WERI-Rb-1 (cell line): Measurements from ENCODE around the gene PLCH2.

Source experiments
- DNase-seq: peaks from one replicate; pipeline ENCODE4 v3.0.0-alpha.2; 2020
- H3K27ac ChIP-seq: fragments of 250-450 bp; sonication (Bioruptor Pico); 2 replicates; pipeline ENCODE4 v1.5.1; 2020; ENCODE audit warnings: mild to moderate bottlenecking, moderate library complexity
- H3K27me3 ChIP-seq: fragments of 250-450 bp; sonication (Bioruptor Pico); 2 replicates; pipeline ENCODE4 v1.5.1; 2021; ENCODE audit warnings: mild to moderate bottlenecking, low read depth, moderate library complexity; ENCODE audit not compliant: insufficient read depth, severe bottlenecking
- H3K36me3 ChIP-seq: fragments of 250-450 bp; sonication (Bioruptor Pico); 2 replicates; pipeline ENCODE4 v1.5.1; 2020; ENCODE audit warnings: mild to moderate bottlenecking, moderate library complexity
- H3K4me3 ChIP-seq: 2 replicates; pipeline ENCODE4 v1.5.1; 2011; ENCODE audit warnings: low read depth, mild to moderate bottlenecking, control low read depth, low read length
- H3K9me3 ChIP-seq: fragments of 250-450 bp; sonication (Bioruptor Pico); 2 replicates; pipeline ENCODE4 v1.5.1; 2021; ENCODE audit warnings: mild to moderate bottlenecking, moderate library complexity; ENCODE audit not compliant: severe bottlenecking
- TF ChIP-seq, protein P1 (sequence below): IDR thresholded peaks from 2 replicates; pipeline ENCODE4 v1.5.1; 2011; ENCODE audit warnings: low read depth, mild to moderate bottlenecking, control low read depth, inconsistent platforms, low read length

The PLCH2 gene

DNA sequence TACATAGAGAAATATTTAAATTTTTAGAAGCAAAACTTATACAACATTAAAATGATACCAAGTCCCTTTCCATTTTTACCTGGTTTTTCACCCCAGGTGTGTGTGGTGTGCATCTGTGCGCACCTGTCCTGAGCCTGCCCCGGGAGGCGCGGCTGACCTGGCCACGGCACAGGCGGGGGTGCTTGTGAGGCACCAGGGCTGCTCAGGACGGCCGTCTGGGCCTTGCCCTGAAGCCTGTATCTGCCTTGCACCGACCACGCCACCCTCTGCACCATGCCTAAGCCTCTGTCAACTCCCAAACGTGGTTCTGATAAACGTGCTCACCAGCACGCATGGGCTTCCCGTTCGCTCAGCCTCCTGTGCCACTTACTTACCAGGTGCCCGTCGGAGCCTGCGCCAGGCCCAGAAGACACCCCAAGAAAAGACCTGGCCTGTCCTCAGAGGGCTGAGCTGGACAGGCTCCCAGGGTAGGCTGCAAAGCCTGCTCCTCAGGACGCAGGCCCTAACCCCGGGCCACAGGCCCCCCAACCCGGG is 29.4 kb downstream of the PLCH2 start:
- Histone ChIP-seq H3K36me3 (peaks cover 78% of the 10 kb centered on the region), H3K9me3 (no peaks in the 10 kb centered on the region), H3K27me3 (no peaks in the 10 kb centered on the region), H3K27ac (peak overlapping the region; percentile 61), H3K4me3 (no peak overlapping the region)
- DNase-seq: no peak
- TF ChIP-seq, protein P1, sequence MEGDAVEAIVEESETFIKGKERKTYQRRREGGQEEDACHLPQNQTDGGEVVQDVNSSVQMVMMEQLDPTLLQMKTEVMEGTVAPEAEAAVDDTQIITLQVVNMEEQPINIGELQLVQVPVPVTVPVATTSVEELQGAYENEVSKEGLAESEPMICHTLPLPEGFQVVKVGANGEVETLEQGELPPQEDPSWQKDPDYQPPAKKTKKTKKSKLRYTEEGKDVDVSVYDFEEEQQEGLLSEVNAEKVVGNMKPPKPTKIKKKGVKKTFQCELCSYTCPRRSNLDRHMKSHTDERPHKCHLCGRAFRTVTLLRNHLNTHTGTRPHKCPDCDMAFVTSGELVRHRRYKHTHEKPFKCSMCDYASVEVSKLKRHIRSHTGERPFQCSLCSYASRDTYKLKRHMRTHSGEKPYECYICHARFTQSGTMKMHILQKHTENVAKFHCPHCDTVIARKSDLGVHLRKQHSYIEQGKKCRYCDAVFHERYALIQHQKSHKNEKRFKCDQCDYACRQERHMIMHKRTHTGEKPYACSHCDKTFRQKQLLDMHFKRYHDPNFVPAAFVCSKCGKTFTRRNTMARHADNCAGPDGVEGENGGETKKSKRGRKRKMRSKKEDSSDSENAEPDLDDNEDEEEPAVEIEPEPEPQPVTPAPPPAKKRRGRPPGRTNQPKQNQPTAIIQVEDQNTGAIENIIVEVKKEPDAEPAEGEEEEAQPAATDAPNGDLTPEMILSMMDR: no peak

DNA sequence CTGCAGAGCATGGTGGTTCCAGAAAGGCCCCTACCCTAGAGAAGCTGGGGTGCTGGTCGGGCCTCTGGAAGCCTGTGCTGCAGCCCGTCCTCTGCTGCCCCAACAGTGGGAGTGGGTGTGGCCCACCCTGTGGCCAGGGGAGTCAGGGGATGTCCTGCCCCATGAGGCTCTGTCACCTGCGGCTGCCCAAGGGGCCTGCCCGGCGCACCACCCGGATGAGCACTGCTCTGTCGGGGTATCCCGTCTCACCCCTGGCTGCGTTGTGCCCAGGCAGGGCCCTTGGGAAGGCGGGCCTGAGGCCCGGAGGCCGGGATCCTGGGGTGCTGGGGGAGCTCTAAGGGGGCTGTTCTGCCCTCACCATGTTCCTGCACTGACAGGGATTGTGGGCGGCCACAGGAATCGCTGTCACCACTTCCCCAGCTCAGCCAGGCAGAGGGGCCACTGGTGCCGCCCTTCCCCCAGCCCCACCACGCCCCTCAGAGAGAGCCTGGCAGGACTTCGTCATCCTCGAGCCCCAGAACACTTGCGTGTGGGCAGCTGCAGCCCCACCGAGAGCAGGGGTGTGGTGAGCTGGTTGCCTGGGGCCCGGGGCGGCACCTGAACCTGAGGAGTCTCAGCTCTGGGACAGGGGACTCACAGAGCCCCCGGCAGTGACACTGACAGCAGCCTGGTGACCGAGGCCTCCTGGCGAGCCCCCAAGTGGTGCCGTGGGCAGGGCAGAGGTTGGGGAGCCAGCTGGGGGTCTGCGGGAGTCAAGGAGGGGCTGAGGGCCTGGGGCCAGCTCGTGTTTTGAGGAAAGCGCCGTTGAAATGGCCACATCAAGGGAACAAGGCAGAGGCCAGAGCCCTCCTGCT is 30.1 kb downstream of the PLCH2 start:
- Histone ChIP-seq H3K27me3 (no peaks in the 10 kb centered on the region), H3K4me3 (no peak overlapping the region), H3K27ac (peak overlapping the region; percentile 61), H3K9me3 (no peaks in the 10 kb centered on the region), H3K36me3 (peaks cover 81% of the 10 kb centered on the region)
- TF ChIP-seq, protein P1: no peak
- no peak for DNase-seq

DNA sequence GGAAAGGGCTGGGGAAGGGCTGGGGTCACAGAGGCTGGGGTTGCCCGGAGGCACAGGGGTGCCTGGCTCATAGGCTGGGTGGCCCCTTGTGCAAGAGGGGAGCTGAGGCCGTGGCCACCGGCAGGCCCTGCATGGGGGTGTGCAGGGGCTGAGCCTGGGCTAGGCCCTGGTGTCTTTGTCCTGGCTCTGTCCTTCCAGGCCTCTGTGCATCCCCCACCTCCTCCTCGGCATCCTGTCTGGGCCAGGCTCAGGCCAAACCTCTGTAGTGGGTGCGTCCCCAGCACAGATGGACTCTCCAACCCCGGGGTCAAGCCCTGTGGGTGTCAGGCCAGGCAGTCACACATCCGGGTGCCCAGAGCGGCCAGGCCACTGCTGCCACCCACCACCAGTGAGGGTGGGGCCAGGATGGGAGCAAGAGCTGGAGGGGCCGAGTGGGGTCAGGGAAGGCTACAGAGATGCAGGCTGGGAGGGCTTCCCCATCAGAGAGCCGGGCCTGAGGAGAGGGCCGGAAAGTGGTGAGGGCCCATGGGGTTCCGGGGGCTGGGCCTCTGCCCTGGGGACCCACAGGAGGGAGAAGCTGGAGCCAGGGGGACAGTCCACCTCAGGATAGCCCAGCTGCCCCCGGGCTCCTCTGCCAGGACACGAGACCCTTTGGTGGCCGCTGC is 30.9 kb downstream of the PLCH2 start:
- Histone ChIP-seq H3K4me3 (no peak overlapping the region), H3K27me3 (no peaks in the 10 kb centered on the region), H3K9me3 (no peaks in the 10 kb centered on the region), H3K36me3 (peaks cover 82% of the 10 kb centered on the region), H3K27ac (peak overlapping the region; percentile 61)
- TF ChIP-seq, protein P1: no peak
- no peak for DNase-seq

DNA sequence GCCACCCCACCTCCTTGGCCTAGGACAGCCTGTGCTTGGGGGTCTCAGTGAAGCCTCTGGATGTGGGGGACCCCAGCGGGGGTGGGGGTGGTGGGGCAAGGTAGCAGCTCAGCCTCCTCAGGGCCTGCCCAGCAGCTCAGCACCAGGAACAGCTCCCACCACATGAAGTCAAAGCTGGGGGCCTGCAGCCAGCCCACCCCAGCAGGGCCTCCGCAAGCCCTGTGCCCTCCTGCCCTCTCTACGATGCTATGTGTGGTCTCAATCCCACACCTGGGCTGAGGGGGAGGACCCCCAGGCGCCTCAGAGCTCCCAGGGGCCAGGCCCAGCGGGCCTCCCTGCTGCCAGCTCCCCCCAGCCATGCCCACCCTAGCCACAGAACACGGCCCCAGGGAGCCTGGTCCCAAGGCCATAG is 31.7 kb downstream of the PLCH2 start:
- H3K27ac ChIP-seq: no peak overlapping the region; the same call in 1 of the 2 replicates
- H3K4me3 ChIP-seq: no peak overlapping the region
- TF ChIP-seq, protein P1: no peak
- DNase-seq: no peak
- peaks cover 82% of the 10 kb centered on the region for H3K36me3 ChIP-seq
- no peaks in the 10 kb centered on the region for H3K27me3 ChIP-seq
- no peaks in the 10 kb centered on the region for H3K9me3 ChIP-seq

DNA sequence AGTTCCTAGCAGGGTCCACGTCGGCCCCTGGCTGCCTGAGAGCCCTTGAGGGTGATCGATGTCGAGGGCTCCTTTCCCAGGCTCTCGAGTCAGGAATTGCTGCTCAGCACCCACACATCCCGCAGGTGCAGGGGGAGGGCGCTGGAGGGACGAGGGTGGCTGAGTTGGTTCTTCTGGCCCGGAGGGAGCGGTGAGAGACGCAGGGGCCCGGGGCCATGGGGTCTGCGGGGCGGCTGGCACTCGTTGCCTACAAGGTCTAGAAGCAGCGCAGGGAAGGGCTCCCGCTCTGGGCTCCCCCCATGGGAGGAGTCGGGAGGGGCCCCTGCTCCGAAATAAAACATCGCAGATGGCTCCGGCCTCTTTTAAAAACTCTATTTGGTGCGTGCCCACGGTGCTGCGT is 32.1 kb downstream of the PLCH2 start:
- no peak for DNase-seq
- Histone ChIP-seq H3K4me3 (no peak overlapping the region), H3K27me3 (no peaks in the 10 kb centered on the region), H3K9me3 (no peaks in the 10 kb centered on the region), H3K36me3 (peaks cover 82% of the 10 kb centered on the region), H3K27ac (no peak overlapping the region)
- TF ChIP-seq, protein P1: no peak
